T47D (cell line): Measurements from ENCODE around the gene COL4A2.

Experiments
- DNase-seq, 2 experiments: peaks; one replicate each; pipeline versions ENCODE4 v3.0.0 to v3.0.0-alpha.2; 2011 to 2012; ENCODE audit warnings: low read depth in 1 of 2, low spot score in 1 of 2
- JUND ChIP-seq: IDR thresholded peaks from 2 replicates; pipeline ENCODE4 v1.6.1; 2012; ENCODE audit warnings: low read depth
- in situ Hi-C: cut with HindIII; loops from 2 replicates; pipeline ENCODE4 v1.10.0; 2016; ENCODE audit warnings: low sequenced_read_pairs, low pct_unique_long_range_greater_than_20kb

Gene COL4A2

DNA sequence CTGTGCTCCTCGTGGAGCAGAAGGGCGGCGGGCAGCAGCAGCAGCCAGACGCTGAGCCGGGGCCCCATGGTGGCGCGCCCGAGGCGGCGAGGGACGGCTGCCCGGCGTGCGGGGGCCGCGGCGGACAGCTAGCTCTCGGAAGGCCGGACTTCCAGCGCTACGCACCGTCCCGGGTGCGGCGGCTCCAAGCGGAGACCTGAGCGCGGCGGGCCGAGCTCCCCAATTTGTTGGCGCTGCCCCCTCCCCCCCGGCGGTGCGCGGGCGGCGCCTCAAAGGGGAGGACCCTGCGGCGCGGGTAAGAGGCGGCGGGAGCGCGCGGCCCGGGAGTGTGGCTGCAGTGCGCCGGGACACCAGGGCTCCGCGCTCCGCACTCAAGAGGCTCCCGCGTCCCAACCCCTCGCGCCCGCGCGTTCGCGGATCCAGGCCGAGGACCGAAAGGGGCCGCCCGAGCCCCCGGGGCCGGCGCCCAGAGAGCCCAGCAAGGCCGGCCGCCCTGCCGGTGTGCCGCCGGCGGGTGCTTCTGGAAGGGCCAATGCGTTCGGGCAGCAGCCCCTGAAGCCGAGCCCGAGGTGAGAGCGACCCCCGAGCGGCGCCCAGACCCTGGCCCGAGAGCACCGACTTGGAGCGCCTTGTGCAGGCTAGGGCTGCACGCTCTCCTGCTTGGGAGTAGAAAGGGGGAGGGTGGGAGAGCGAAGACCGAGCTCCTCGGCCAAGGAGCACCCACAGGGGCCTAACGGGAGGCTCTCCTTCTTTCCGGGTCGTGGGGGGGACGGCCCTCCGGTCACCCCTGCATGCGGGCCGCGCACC lies at the start of gene COL4A2, which contains the start of gene COL4A1:
COL4A2 (plus strand) TSS at position 325 of the 807 bp plus-strand sequence. CDS start 620 bp downstream, outside the sequence.
COL4A1 (minus strand) TSS at position 198 of the 807 bp plus-strand sequence; CDS start at position 68, 130 bp downstream.
- no peak for DNase-seq
- in situ Hi-C loops = no loop called here
- no peak for TF ChIP-seq JUND

DNA sequence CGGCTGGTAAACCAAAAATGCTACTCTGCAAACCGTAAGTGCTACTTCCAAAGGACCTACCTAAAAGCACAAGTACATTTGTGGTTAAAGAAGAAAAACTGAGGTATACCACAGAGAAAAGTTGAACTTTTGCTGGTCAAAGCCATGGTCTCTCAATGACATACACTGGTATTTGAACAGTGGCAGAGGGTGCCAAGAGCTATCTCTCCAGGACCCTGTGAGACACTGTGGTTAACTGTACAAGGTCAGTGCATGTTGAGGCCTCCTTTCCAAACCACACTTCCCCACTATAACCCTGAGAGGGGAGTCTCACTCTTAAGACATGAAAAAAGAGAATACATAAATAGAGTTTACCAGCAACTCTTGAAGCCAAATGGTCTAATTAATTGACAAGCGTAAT lies 49.7 kb upstream of the COL4A2 start:
- TF ChIP-seq JUND = no peak
- in situ Hi-C loops = no loop called here
- DNase-seq = no peak

DNA sequence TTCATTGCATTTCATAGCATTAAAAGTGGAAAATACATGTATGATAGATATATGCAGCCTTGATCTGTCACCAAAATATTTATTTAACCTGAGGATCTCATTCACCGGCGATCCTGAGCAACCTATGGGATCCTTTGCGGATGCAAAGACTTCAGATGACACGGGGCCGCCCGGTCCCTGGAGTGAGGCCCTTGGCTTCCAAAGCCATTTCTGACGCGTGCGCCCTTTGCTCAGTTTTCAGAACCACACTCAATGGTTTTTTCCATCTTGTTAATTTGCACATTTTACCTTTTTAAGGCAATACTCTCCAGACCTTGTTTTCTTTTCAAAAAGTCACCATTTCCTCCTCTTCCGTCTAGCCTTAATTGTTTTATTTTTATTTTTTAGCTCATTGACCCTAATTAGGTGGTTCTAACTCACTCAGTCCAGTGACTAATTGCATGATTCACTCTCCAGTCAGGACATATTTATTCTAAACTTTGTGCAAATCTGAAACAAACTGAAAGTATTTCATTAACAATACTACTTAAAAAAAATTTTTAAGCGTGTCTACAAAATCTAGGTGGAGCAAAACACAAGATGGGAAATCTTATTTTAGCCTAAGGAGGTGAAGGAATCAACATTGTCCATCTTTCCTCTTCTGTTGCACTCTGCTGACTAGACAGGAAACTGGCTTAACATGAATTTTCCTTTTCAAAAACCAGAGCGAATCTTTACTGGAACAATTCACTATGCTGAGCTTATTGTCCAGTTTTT lies 48.0 kb upstream of the COL4A2 start:
- TF ChIP-seq JUND = no peak
- no peak for DNase-seq
- in situ Hi-C loops = no loop called here

DNA sequence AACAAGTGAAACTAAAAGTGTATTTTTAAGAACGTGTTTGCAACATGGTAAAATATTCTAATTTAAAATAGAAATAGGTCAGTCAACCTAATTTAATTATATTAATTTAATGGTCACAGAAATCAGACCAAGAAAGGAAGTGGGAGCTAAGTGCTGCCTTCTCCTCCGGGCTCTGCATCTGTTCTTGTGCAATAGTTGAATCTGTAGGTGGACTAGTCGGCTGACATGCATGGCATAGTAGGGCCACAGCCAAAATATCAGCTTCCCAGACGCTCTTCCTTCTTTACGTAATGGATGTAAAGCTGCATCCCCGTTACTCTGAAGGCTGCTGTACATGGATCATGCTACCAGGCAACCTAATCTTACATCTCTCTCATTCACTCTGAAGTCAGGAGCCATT lies 47.4 kb upstream of the COL4A2 start:
- no peak for TF ChIP-seq JUND
- in situ Hi-C loops = no loop called here
- no peak for DNase-seq

DNA sequence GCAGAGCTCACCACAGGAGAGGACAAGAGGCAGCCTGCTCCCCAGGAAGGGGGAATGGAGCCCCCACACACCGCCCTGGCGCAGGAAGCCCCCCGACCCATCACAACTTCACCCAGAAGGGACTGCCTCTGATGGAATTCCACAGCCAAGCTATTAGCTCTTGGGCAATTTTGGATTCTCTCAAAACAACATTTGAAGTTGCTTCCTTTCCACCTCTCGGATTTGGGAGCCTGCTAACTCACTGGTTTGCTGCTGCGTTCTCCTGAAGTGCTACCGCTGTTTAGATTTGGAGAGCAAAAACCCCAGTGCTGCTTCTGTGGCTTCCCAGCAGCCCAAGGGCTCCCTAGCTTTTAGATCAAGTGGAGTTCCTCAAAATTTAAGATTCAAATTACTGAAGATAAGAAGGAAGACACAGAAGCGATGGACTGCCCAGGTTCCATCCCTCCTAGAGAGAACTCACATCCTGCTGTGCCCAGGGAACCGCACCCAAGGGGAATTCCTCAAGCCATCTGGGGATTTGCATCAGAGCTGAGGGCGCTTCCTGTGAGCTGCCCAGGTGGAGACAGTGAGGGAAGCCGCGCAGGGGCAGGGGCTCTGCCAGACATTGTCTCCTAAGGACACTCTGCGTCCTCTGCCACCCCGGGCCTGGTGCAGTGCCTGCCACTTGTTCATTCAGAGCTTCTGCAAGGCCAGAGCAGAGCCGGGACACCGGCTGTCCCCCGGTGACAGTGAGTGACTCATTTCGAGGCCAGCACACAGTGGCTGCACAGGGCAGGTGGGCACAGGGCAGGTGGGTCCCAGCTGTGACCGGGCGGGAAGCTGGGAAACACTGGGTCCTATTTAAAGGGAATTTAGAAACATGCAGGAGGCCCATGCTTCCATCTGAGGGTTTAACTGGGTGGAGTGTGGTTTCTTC lies 45.7 kb upstream of the COL4A2 start:
- no peak for TF ChIP-seq JUND
- in situ Hi-C loops = no loop called here
- no peak for DNase-seq

DNA sequence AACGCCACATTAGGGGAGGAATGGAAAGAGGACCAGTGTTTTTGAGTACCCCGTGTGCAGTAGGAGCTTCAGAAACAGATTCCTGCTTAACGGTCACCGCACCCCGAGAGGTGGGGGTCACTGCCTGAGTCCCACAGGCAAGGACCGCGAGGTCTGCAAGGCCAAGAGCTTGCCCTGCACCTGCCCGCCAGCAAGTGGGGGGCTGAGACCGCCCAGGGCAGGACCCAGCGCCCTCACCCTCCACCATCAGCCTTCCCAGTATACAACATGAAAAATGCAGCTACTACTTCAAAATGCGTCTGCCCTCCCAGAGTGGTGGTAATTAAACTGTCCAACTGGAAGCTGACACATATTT lies 45.0 kb upstream of the COL4A2 start:
- in situ Hi-C loops = no loop called here
- no peak for DNase-seq
- no peak for TF ChIP-seq JUND

DNA sequence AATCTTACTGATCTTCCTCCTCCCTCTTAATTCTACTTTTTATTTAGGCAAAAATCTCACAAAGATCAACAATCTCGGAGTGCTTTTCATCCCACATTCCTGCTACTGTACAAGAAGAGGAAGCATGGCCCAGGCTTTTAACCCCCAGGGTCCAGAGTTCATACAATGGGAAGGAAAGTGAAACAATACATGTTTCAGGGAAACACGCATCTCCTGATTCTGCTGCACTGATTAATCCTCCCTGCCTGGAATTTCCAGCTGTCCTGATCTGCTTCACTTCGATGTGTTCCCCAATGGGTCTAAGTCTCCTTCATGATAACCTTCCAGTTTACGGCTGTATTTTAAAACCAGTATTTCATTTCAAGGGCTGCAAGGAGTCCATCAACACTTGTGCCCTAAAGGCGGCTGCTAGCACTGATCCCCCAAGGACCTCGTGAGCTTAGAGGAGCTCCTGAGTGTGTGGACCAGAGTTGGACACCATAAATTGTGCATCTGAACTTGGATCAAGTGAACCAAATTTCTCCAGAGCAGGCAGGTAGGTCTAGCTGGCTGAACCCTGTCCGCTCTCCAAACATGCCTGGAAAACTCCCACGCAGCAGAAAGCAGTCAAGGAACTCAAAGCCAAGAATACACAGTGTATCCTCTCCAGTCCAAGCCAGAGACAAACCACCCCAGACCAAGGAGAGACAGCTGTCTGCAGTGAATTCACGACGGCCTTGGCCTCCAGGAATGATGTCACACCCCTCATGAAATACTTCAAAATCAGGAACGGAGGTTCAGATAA lies 44.4 kb upstream of the COL4A2 start:
- TF ChIP-seq JUND = no peak
- in situ Hi-C loops = no loop called here
- no peak for DNase-seq

DNA sequence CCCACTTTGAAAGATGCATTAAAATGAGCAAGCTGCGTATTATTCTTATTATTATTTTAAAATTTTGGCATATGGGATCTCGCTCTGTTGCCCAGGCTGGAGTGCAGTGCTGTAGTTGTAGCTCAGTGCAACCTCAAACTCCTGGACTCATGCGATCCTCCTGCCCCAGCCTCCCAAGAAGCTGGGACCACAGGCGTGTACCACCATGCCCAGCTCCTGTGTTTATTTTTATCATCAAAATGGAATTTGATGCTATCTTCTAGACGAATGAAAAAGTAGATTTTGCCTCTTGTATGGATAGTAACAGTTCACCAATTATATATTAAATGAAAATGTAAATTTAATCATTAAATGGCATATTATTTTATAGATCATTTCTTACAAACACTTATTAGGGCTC lies 43.7 kb upstream of the COL4A2 start:
- in situ Hi-C loops = no loop called here
- no peak for DNase-seq
- TF ChIP-seq JUND = no peak

DNA sequence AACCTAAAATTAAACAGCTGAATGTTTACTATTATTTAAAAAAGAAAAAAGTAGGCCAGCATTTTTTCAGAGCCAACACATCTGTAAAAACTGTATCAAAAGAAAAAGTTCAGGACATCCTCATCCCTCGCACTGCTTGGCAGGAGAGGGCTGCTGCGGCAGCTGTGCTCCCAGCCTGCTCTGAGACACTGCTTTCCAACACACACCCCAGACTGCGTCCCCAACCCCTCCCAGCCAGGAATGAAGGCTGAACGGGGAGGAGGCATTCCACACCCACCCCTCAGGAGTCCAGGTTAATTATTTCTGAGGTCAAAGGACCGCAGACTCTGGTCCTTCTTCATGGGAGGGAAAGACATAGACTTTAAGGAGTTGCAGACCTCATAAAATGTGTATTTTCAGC lies 43.2 kb upstream of the COL4A2 start:
- in situ Hi-C loops = no loop called here
- TF ChIP-seq JUND = no peak
- no peak for DNase-seq

DNA sequence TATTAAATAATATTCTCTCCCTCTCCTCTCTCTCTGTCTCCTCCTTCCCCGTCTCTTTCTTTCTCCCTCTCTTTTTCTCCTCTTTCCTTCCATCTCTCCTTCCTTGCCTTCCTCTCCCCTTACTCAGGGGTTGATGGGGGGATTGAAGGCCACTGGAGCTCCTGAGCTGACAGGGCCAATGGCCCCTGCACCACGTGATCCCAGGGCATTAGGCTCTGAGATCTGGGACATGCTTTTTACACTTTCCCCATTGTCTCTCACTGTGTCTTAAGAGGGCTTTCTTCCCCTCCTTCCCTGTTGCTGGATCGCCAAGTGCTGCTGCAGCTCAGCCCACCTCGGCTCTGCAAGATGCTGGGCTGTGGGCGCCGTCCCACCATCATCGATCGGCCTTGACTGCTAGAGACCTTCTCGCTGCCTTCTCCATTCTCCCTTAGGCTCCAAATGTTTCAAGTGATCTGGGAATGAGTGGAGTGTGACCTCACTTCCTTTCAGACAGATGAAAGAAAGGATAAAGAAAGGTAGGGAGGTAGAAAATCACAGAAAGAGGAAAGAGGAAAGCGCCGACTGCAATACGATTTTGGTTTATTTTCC lies 42.3 kb upstream of the COL4A2 start:
- in situ Hi-C loops = no loop called here
- TF ChIP-seq JUND = no peak
- DNase-seq = no peak

DNA sequence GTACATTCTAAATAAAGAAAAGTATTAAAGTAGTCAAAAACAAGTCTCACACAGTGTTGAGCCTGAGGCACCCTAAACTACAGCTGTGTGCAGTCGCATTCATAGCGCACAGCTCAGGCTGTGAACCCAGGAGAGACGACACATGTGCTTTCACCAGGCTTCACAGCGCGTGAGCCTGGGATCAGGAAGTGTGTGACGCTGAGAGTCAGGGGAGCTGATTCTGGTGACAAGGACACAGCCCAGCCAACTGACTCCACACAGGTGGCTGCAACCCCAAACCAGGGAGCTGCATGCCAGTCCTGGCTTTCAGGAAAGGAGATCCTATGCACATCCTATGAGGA lies 41.8 kb upstream of the COL4A2 start:
- in situ Hi-C loops = no loop called here
- no peak for TF ChIP-seq JUND
- DNase-seq = no peak
